ENCODE results near the gene MAP4K4.
"Not testable (repeated sequence)": the region's sequence is repeated elsewhere in the genome, so short reads cannot be mapped to it uniquely, and the experiment has no call there.

MAP4K4 gene

DNA sequence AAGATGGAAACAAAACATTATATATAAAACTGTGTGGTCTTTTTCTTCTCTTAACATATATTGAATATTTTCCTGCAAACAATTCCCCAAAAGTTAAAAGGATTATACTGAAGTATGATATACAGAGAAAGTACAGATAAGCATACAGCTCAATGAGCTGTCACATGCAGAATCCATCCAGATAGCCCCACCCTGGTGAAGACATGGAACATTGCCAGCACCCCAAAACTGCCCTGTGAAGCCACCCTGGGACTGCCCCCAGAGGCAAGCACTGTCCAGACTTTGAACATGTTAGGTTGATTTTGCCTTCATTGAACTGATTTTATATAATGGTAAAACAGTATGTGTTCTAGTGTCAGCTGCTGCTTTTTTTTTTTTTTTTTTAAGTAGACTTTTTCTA is 182.0 kb downstream of the MAP4K4 start:
- DNase-seq: peak; percentile 45

DNA sequence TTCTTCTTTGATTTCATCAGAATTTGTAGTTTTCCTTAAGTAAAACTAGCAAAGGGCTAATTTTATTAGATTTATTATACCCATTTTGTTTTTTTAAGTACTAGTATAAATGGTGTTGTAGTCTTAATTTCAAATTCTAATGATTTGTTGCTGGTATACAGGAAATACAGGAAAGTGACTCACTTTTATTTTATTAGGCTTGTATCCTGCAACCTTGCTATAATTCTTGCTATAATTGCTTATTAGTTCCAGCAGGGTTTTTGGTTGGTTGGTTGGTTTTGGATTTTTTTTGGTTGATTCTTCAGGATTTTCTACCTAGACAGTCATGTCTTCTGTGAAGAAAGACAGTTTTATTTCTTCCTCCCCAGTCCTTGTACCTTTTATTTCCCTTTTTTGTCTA is 183.6 kb downstream of the MAP4K4 start:
- DNase-seq: no peak

DNA sequence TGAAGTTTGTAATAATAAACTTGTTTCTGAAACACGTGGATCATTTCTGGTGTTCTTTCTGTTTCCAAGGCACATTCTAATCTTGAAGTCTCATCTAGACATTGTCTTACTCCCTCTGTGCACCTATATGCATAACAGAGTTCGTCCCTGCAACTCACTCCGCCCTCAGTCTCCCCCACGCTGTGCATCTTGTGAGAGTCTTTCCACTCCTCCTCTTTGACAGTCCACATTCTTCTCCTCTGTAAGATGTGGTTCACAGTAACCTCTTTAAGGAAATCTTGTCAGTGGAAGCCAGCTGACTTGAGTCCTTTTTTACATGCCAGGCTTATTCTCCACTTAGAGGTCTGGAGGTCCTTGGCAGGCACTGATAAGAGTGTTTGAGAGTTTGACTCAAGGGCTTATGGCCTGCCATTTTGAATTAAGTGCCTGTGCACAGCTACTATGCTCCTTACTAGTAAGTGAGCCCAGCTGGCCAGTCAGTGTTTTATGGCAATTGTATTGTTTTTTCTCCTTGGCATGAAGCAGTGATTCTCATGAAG is 185.3 kb downstream of the MAP4K4 start:
- DNase-seq: peak; percentile 43

DNA sequence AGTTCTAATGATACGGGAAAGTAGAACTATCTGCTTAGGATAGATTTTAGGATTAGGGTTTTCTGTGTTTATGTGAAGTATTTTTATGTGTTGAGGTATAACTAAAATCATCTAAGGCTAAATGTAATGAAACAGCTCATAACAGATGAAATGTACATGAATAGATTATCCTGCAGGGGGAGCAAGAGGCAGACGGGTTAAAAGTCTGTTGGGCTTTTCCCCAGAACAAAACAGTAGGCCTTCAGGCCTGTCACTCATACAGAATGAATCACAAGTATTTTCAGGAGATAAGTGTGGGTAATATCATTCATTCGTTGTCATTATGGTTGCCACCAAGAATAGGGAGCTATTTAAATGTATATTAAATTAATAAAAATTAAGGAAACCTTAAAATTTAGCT is 186.4 kb downstream of the MAP4K4 start:
- peak; percentile 80 for DNase-seq

DNA sequence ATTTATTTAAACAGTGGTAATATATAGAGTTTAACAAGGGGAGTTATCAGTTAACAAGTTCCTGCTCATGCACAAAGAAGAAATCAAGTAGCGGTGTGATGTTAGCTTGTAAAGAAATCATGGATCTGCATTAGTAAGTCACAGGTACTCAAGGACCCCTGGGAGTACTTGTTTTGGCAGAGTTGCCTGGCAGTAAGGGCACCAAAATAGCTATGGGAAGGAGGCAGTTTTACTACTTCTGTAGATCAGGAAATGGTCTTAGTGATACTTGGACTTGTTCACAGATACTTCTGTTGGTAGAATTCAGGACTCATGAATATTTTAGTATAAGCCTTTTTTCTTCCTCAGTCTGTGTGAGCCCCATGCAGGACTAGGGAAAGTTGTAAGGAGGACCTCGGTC is 186.9 kb downstream of the MAP4K4 start:
- no peak for DNase-seq

DNA sequence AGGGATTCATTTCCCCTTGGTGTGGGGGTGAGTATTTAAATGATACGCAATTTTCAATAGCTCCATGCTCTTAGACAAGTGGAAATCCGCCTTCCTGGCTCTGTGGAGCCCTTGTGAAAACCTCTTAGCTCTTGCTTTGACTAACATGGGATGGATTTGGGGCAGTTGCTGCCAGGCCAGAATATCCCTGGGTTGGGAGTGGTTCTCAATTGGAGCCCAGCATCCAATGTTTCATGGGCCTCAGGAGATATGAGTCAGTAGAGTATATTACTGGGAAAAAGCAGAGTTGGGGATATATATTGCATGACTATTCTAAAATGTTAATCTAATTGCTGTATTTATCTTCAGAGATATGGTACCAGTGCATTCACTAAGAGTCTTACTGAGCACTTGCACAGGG is 189.8 kb downstream of the MAP4K4 start:
- DNase-seq: no peak

DNA sequence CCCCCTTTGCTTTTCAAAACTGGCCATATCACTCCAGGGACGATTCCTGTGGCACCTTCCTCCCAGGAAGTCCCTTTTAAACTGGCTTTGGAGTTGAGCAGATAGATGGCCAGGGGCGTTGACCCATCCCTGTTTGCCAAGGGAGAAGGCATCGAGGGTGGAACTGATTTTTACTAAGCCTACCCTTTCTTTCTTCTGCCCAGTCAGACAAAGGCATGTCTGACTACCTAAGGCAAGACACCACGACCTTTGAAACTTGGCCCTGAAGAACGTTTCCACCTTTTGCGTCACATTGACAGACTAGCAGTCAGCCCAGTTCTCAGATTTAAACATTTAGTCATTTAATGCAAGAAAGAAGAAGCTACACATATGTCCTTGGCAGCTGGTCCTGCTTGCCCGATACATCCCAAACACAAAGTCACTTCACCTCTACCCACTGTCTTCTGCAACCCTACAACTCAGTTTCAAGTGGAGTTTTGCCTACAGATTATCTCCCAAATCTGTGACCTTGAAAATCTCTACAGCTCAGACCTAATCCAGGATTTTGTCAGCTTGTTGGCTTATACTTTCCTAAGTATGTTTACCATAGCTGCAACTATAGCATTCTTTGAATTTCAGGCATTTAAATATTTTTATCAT is 192.1 kb downstream of the MAP4K4 start:
- no peak for DNase-seq

DNA sequence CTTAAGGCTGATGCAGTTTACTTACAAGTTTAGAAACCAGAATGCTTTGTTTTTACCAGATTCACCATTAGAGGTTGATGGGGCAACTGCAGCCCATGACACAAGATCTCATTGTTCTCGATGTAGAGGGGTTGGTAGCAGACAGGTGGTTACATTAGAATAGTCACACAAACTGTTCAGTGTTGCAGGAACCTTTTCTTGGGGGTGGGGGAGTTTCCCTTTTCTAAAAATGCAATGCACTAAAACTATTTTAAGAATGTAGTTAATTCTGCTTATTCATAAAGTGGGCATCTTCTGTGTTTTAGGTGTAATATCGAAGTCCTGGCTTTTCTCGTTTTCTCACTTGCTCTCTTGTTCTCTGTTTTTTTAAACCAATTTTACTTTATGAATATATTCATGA is 194.9 kb downstream of the MAP4K4 start:
- no peak for DNase-seq

DNA sequence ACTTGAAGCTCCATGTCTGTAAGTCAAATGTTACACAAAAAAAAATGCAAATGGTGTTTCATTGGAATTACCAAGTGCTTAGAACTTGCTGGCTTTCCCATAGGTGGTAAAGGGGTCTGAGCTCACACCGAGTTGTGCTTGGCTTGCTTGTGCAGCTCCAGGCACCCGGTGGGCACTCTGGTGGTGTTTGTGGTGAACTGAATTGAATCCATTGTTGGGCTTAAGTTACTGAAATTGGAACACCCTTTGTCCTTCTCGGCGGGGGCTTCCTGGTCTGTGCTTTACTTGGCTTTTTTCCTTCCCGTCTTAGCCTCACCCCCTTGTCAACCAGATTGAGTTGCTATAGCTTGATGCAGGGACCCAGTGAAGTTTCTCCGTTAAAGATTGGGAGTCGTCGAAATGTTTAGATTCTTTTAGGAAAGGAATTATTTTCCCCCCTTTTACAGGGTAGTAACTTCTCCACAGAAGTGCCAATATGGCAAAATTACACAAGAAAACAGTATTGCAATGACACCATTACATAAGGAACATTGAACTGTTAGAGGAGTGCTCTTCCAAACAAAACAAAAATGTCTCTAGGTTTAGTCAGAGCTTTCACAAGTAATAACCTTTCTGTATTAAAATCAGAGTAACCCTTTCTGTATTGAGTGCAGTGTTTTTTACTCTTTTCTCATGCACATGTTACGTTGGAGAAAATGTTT is 196.3 kb downstream of the MAP4K4 start:
- no peak for DNase-seq

DNA sequence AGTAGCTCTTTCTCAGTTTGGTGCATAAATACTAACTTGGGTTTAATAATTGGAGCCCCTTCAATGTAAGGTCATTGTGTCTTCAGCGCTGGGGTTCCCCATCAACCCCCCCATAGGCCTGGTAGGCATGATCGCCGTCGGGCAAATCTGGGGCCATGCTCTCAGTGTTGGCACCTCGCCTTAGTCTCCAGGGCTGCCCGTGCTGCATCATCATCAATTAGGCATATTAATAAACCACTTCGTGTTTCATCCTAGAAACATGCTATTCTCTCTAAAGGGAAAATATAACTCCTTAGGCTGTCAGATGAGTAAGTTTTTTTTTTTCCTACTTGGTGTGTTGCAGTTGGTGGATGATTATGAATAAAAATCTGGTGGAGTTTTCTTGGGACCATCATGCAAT is 197.5 kb downstream of the MAP4K4 start:
- no peak for DNase-seq

DNA sequence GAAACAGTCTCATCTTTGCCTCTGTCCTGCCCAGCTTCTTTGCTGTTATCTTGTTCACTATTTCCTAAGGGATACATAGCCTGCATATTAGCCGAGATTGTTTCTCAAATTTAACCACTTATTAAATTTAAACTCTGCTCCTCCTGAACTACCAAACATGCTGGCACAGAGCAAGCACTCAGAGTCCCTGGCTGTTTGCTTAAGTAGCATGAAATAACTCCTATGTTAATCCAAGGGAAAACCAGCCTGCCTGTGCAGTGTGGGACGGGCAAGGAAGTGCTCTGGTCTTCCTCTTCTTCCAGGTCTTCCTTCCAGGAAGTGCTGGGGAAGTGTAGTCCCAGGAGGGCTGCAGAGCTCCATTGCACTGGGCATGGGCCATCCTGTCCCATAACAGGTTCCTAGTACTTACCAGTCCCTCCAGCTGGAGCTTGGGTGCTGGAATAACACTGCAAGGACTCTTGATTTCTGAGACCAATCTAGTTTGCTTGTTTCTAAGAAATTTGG is 198.4 kb downstream of the MAP4K4 start:
- no peak for DNase-seq

DNA sequence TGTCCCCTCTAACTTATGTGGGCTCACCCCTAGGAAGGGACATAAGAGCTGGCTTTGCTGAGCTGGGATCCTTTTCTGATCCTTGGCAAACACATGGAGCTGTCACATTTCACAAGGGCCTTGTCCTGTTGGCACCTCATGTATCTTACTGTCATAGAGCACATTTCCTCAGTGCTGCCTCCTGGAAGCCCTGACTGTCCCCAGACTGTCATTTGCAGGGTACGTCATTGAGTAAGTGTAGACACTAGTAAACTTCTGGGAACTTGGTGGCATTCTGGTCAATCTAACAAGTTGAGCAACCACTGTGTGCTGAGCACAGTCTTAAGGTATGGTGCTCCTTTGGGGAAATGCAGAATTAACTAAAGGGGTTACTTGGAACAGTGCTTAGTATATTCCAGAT is 199.8 kb downstream of the MAP4K4 start:
- no peak for DNase-seq

DNA sequence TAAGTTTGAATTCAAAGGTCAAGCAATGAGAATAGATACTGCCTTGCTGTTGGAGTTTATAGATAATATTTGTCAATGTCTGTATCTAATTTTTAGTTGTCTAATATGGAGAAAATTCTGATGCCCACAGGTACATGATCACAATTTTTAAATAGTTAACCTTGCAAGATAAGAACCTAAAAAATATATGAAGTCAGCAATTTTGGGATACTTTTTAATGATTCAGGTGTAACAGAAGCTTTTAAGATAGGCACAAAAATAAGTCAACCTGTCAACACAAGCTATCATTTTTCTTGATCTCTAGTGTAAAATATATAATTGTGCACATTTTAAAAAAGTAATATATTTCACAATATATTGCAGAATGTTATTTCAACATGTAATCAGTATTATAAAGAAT is 201.8 kb downstream of the MAP4K4 start:
- DNase-seq: no peak

DNA sequence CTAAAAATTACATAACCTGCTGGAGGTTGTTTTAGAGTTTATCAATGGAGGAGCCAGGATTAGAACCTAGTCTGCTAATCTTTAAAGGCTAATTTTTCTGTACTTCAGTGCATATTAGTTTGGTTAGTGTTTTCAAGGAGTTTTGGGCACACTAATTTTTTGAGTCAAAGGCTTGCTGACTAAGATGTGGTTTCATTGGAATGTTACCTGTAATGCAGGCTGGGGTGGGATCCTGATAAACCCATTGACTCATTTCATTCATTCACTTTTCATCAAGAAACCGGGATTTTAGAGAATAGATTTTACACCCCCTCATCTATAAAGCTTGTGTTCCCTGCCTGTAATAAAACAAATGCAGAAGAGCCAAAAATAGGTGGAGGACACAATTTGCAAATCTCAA is 202.4 kb downstream of the MAP4K4 start:
- no peak for DNase-seq

DNA sequence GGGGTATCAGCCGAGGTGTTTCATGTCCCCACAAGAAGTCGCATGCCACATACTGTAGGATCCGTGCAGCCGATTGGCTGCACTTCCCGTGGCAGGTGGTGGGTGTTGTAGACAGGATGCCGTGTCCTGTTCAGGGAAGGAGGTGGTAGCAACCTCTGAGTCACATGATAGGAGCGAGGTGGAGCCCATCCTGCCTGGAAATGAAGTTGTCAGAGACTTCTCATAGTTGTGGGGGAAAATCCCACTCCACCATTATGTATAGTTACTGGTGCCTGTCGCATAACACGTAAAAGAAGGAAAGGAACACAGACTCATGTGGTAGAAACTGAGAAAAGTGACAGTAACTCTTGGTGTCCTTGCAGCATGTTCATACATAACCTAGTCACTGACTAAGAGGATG is 202.9 kb downstream of the MAP4K4 start:
- no peak for DNase-seq

DNA sequence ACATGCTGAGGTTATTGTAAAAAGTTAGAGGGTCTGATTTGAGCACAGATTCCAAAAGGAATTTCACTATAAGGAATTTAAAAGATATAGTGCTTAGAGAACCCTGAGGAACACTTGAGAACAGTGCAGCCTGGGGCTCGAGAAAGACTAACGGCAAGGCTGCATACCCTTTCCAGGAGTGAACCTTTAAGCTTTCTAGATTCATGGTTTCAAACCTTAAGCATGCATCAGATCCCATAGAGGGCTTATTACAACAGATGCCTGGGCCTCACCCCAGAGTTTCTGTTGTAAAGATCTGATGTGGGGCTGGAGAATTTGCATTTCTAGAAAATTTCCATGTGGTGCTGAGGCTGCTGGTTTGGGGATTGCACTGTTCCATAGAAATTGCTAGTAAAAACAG is 203.7 kb downstream of the MAP4K4 start:
- DNase-seq: no peak

DNA sequence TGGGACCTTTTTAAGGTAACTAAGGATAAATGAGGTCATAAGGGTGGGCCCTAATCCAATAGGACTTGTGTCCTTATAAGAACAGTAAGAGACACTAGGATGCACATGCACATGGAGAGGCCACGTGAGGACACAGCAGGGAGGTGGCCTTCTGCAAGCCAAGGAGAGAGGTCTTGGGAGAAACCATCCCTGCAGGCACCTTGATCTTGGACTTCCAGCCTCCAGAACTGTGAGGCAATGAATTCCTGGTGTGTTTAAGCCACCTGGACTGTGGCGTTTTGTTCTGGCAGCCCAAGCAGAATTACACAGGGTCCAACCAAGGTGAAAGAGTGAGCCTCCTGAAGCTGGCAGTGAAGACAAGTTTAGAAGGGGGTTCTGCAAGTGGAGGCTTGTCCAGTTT is 204.7 kb downstream of the MAP4K4 start:
- DNase-seq: no peak

DNA sequence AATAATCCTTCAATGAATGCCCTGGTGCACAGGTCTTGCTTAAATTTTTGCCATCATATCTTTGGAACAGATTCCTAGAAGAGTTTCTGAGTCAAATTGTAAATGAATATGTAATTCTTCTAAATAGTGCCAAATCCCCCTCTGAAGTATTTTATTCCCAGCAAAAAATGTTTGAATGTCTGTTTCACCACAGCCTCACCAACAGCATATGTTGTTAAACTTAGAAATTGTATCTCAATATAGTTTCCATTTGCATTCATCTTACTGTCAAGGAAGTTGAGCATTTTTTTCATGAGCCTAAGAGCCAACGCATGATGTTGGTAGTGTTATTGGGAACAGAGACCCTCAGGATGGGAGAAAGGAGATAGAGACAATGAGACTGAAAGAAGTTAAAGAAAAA is 207.4 kb downstream of the MAP4K4 start:
- no peak for DNase-seq

DNA sequence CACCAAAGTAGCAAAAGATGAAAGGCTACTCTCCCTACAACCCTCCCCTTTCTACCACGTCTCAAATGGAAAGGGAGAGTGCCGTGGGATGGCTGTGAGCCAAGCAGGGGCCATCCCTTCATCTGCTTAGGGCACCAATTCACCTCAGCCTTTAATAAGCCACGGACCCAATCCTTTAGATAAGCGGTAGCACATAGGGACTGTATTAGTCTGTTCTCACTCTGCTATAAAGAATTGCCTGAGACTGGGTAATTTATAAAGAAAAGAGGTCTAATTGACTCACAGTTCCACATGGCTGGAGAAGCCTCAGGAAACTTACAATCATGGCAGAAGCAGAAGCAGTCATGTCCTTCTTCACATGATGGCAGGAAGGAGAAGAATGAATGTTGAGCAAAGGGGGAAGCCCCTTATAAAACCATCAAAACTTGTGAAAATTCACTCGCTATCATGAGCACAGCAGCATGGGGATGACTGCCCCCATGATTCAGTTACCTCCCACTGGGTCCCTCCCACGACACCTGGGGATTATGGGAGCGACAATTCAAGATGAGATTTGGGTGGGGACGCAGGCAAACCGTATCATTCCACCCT is 208.3 kb downstream of the MAP4K4 start:
- DNase-seq: no peak

DNA sequence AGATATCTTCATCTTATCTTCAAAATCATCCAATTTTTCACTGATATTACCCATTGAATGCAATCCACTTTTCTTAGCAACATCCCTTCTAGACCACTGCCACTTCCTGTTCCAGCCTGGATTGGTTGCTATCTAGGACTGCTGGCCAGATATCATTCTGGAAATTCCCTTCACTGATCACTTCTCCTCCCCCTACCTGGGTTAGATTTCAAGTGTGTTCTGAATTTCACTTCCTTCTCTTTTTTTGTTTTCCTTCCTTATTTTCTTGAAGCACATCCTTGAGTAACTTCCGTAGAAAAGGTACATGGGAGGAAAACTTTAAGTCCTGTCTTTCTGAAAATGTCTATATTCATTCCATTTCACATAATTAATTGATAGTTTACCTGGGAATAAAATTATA is 212.3 kb downstream of the MAP4K4 start:
- DNase-seq: no peak

DNA sequence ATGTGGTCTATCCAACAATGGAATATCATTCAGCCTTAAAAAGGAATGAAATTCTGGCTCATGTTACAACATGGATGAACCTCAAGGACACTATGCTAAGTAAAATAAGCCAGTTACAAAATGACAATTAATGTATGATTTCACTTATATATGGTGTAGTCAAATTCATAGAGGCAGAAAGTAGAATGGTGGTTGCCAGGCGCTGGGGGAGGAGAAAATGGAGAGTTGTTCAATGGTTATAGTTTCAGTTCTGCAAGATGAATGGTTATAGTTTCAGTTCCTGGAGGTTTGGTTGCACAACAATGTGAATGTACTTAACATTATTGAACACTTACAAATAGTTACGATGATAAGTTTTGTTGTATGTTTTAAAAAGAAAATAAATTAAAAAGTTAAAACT is 215.0 kb downstream of the MAP4K4 start:
- DNase-seq: no peak

DNA sequence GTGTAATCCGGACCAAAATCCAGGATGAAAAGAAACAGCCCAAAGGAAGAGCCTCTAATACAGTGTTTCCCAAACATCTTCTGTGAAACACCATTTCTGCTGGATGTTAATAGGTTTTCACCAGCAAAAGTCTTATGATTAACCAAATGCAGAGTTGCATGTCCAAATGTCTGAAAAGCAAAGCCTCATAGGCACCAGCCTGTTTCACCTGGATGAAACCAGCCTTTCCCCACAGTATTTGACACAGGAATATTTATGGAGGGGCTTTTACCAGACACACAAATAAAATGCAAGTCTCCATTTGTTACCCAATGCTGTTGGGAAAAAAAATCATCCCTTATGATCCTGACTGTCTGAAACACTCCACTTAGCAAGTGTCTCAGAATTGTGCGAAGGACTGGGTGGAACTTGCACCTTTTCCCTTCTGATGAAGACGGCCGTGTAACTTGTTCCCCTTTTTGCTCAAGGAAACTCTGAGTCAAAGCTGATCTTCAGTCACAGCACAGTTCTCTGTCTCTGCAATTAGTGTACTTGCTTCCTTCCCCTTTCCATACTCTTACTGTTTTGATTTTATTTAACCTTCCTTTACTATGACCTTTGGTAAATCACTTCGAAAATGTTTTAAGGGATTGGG is 223.9 kb downstream of the MAP4K4 start:
- peak; percentile 70 for DNase-seq

DNA sequence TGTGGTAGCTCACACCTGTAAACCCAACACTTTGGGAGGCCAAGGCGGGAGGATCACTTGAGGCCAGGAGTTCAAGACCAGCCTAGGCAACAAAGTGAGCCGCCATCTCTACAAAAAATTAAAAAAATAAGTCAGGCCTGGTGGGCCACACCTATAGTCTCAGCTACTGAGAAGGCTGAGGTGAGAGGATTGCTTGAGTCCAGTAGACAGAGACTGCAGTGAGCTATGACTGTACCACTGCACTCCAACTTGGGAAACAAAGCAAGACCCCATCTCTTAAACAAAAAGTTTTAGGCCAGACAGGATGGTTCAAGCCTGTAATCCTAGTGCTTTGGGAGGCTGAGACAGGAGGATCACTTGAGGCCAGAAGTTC is 224.4 kb downstream of the MAP4K4 start:
- no peak for DNase-seq

DNA sequence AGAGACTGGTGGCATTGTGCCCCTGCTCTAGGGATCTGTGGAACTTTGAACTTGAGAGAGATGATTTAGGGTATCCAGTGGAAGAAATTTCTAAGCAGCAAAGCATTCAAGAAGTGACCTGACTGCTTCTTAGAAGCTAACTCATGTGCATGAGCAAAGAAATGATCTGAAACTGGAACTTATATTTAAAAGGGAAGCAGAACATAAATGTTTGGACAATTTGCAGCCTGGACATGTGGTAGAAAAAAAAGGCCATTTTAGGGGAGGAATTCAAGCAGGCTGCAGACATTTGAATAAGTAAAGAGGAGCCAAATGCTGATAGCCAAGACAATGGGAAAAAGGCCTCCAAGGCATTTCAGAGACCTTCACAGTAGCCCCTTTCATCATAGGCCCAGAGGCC is 226.8 kb downstream of the MAP4K4 start:
- DNase-seq: not testable (repeated sequence)
